Panc1 (cell line): ENCODE measurements around the gene SCG5.

Experiments
- POLR2AphosphoS5 ChIP-seq: IDR thresholded peaks from 2 replicates; pipeline ENCODE4 v1.6.1; 2012; ENCODE audit warnings: mild to moderate bottlenecking, low read depth, low read length, moderate library complexity
- TF ChIP-seq, protein P1 (sequence below): fragments of 450-650 bp; IDR thresholded peaks from 2 replicates; pipeline ENCODE4 v1.5.1; 2017; ENCODE audit warnings: mild to moderate bottlenecking
- TF ChIP-seq, protein P2 (sequence below), 2 experiments: IDR thresholded peaks; 2 replicates each; pipeline ENCODE4 v1.6.1; 2011 to 2012; ENCODE audit warnings: low read depth in 2 of 2, control low read depth in 1 of 2, low read length in 1 of 2, mild to moderate bottlenecking in 1 of 2, moderate library complexity in 1 of 2; ENCODE audit not compliant: insufficient read depth in 1 of 2

DNA sequence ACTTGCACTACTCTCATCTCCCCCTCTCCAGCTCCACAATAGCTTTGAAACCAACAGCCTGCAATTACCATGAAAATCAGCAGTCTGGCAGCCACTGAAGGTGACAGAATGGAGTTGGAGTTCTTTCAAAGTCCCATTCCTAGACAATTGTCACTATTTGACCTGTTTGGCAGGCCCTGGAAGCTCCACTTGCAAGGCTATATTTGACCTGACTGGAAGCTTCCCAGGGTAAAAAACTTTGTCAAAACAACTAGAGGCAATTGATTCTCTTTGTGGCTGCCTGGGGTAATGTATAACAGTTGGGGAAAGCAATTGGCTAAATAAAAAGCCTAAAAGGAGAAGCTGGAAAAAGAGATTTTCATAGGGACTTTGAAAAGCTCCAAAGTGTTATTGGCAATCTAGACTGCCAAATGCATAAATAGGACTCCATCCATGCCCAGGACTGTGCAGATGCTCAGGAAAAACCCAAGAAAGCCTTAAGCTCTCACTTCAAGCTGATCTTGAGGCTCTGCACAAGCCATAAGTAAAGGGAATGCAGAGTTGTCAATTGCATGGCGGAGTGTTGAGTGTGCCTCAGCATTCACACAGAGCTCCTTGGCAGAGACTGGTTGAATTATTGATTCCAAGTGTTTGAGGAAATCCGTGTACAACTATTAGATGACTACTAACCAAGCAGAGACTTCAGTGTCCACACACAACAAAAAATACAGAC is 94.6 kb downstream of the SCG5 start:
- TF ChIP-seq, protein P1, sequence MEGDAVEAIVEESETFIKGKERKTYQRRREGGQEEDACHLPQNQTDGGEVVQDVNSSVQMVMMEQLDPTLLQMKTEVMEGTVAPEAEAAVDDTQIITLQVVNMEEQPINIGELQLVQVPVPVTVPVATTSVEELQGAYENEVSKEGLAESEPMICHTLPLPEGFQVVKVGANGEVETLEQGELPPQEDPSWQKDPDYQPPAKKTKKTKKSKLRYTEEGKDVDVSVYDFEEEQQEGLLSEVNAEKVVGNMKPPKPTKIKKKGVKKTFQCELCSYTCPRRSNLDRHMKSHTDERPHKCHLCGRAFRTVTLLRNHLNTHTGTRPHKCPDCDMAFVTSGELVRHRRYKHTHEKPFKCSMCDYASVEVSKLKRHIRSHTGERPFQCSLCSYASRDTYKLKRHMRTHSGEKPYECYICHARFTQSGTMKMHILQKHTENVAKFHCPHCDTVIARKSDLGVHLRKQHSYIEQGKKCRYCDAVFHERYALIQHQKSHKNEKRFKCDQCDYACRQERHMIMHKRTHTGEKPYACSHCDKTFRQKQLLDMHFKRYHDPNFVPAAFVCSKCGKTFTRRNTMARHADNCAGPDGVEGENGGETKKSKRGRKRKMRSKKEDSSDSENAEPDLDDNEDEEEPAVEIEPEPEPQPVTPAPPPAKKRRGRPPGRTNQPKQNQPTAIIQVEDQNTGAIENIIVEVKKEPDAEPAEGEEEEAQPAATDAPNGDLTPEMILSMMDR = no peak
- no peak for TF ChIP-seq POLR2AphosphoS5
- TF ChIP-seq, protein P2, sequence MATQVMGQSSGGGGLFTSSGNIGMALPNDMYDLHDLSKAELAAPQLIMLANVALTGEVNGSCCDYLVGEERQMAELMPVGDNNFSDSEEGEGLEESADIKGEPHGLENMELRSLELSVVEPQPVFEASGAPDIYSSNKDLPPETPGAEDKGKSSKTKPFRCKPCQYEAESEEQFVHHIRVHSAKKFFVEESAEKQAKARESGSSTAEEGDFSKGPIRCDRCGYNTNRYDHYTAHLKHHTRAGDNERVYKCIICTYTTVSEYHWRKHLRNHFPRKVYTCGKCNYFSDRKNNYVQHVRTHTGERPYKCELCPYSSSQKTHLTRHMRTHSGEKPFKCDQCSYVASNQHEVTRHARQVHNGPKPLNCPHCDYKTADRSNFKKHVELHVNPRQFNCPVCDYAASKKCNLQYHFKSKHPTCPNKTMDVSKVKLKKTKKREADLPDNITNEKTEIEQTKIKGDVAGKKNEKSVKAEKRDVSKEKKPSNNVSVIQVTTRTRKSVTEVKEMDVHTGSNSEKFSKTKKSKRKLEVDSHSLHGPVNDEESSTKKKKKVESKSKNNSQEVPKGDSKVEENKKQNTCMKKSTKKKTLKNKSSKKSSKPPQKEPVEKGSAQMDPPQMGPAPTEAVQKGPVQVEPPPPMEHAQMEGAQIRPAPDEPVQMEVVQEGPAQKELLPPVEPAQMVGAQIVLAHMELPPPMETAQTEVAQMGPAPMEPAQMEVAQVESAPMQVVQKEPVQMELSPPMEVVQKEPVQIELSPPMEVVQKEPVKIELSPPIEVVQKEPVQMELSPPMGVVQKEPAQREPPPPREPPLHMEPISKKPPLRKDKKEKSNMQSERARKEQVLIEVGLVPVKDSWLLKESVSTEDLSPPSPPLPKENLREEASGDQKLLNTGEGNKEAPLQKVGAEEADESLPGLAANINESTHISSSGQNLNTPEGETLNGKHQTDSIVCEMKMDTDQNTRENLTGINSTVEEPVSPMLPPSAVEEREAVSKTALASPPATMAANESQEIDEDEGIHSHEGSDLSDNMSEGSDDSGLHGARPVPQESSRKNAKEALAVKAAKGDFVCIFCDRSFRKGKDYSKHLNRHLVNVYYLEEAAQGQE (IDR thresholded peaks at IDR 0.05; ENCODE audit: insufficient read depth in 1 of 2, low read depth in 2 of 2, low read length in 1 of 2) = no peak
